Fibroblast of lung (primary cell): ENCODE measurements around the gene SERPINE2. TPM values are rescaled to one million over a fixed set of nuclear protein-coding genes. Genes with fewer than 3 reads are reported as not detected.
A peak's percentile ranks its signal among the peaks of the same experiment; 100 is the strongest.

ENCODE experiments used
- DNase-seq, 2 donors: peaks; one replicate each; pipeline versions ENCODE4 v3.0.0 to v3.0.0-alpha.2; 2010; ENCODE audit warnings: low read depth in 2 of 2
- H2AFZ ChIP-seq: 2 replicates; pipeline ENCODE4 v1.5.1; 2012; ENCODE audit warnings: low read length, control low read depth, inconsistent platforms
- H3K27ac ChIP-seq: 2 replicates; pipeline ENCODE4 v1.5.1; 2011; ENCODE audit warnings: low read length, control low read depth; ENCODE audit not compliant: insufficient read depth
- H3K27me3 ChIP-seq: 2 replicates; pipeline ENCODE4 v1.5.1; 2011; ENCODE audit warnings: mild to moderate bottlenecking, low read length; ENCODE audit not compliant: control insufficient read depth, insufficient read depth
- H3K36me3 ChIP-seq: 2 replicates; pipeline ENCODE4 v1.5.1; 2011; ENCODE audit warnings: low read length; ENCODE audit not compliant: control insufficient read depth, insufficient read depth
- H3K4me1 ChIP-seq: 2 replicates; pipeline ENCODE4 v1.5.1; 2011; ENCODE audit warnings: low read length; ENCODE audit not compliant: control insufficient read depth, insufficient read depth; ENCODE audit errors: extremely low read depth
- H3K4me2 ChIP-seq: 2 replicates; pipeline ENCODE4 v1.5.1; 2011; ENCODE audit warnings: low read length, control low read depth; ENCODE audit not compliant: insufficient read depth; ENCODE audit errors: extremely low read depth
- H3K4me3 ChIP-seq, 4 experiments: fragments of 200-600 bp in 1 of 4; sonication (generic) in 1 of 4; replicated peaks in 1 of 4; 2 replicates each; pipeline ENCODE4 v1.5.1; 2011 to 2016; ENCODE audit warnings: low read length in 4 of 4, low read depth in 3 of 4, mild to moderate bottlenecking in 3 of 4, control low read depth in 2 of 4, inconsistent platforms in 1 of 4, mixed read lengths in 1 of 4; ENCODE audit not compliant: insufficient read depth in 1 of 4; ENCODE audit errors: control extremely low read depth in 1 of 4
- H3K79me2 ChIP-seq: 2 replicates; pipeline ENCODE4 v1.5.1; 2012; ENCODE audit warnings: mild to moderate bottlenecking, low read length, inconsistent platforms; ENCODE audit not compliant: control insufficient read depth, insufficient read depth
- H3K9ac ChIP-seq: 2 replicates; pipeline ENCODE4 v1.5.1; 2011; ENCODE audit warnings: mild to moderate bottlenecking, low read length, control low read depth; ENCODE audit not compliant: insufficient read depth
- H3K9me3 ChIP-seq: 2 replicates; pipeline ENCODE4 v1.5.1; 2012; ENCODE audit warnings: low read depth, low read length; ENCODE audit not compliant: control insufficient read depth, insufficient read depth
- H4K20me1 ChIP-seq: 2 replicates; pipeline ENCODE4 v1.5.1; 2011; ENCODE audit warnings: low read length; ENCODE audit not compliant: control insufficient read depth, insufficient read depth; ENCODE audit errors: extremely low read depth
- EZH2 ChIP-seq: IDR thresholded peaks from 2 replicates; pipeline ENCODE4 v1.5.1; 2012; ENCODE audit warnings: low read length, control low read depth, mild to moderate bottlenecking; ENCODE audit errors: missing control alignments
- polyA plus RNA-seq, 2 donors: library from polyadenylated mRNA; depleted of rRNA in 1 of 2; stranded (reverse) in 1 of 2; unstranded in 1 of 2; fragments of >200 nt; gene quantifications; 2 replicates each; pipeline ENCODE4 v1.2.1, GENCODE V29; 2011 to 2012; ENCODE audit warnings: missing spikeins in 1 of 2
- total RNA-seq: library from RNA; depleted of rRNA; stranded (reverse); fragments of >200 nt; gene quantifications from 2 replicates; pipeline ENCODE4 v1.2.1, GENCODE V29; 2014
- TF ChIP-seq, protein P1 (sequence below), 2 donors: IDR thresholded peaks in 1 of 2; conservative IDR thresholded peaks in 1 of 2; 1 replicate in 1 of 2; 2 replicates in 1 of 2; pipeline ENCODE4 v1.5.1; 2011 to 2012; ENCODE audit warnings: low read length in 2 of 2, control low read depth in 1 of 2, inconsistent platforms in 1 of 2, low read depth in 1 of 2, mild to moderate bottlenecking in 1 of 2

The SERPINE2 gene
- total and polyA plus RNA-seq, 2 donors (not counting 1 experiment from before 2014, with no cell fraction given), result 77.9 to 149 TPM

DNA sequence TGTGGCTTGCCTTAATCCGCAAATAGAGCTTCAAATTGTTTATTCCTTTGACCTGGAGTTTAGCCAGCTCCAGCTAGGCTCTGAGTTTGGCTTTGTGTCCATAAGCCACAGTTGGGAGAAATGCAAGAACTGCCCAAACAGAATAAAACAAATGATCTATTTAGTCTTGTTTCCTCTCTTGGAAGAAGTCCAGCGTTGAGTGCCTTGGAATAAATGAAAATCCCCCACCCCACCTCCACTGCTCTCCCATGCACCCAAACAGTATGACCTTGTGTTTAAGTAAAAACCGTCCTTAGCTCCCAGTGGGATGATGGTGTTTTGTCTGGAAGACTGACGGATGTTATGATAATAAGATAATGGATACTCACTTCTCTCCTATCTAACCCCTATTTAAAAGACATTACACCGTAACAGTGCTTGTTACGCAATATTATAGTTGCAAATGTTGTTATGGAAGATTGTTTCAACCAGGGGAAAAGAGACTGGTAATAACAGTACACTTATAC, 3.2 kb upstream of the SERPINE2 start:
- peak; percentile 46 to 74 for DNase-seq
- peaks cover 3% of the 10 kb centered on the region for H3K27me3 ChIP-seq
- no peak overlapping the region for H3K27ac ChIP-seq
- H3K9me3 ChIP-seq, result no peaks in the 10 kb centered on the region
- H3K4me2 ChIP-seq, result no peak overlapping the region
- H3K9ac ChIP-seq, result no peak overlapping the region
- H3K4me3 ChIP-seq, result no peak overlapping the region
- H2AFZ ChIP-seq, result no peak overlapping the region
- peaks cover 1% of the 10 kb centered on the region for H3K79me2 ChIP-seq
- peaks cover 8% of the 10 kb centered on the region for H3K4me1 ChIP-seq
- no peaks in the 10 kb centered on the region for H4K20me1 ChIP-seq
- no peaks in the 10 kb centered on the region for H3K36me3 ChIP-seq
- no peak for TF ChIP-seq EZH2
- TF ChIP-seq, protein P1, sequence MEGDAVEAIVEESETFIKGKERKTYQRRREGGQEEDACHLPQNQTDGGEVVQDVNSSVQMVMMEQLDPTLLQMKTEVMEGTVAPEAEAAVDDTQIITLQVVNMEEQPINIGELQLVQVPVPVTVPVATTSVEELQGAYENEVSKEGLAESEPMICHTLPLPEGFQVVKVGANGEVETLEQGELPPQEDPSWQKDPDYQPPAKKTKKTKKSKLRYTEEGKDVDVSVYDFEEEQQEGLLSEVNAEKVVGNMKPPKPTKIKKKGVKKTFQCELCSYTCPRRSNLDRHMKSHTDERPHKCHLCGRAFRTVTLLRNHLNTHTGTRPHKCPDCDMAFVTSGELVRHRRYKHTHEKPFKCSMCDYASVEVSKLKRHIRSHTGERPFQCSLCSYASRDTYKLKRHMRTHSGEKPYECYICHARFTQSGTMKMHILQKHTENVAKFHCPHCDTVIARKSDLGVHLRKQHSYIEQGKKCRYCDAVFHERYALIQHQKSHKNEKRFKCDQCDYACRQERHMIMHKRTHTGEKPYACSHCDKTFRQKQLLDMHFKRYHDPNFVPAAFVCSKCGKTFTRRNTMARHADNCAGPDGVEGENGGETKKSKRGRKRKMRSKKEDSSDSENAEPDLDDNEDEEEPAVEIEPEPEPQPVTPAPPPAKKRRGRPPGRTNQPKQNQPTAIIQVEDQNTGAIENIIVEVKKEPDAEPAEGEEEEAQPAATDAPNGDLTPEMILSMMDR (conservative IDR thresholded peaks at IDR 0.05 in 1 of 2, IDR thresholded peaks at IDR 0.05 in 1 of 2; ENCODE audit: low read depth in 1 of 2, low read length in 2 of 2), result no peak

DNA sequence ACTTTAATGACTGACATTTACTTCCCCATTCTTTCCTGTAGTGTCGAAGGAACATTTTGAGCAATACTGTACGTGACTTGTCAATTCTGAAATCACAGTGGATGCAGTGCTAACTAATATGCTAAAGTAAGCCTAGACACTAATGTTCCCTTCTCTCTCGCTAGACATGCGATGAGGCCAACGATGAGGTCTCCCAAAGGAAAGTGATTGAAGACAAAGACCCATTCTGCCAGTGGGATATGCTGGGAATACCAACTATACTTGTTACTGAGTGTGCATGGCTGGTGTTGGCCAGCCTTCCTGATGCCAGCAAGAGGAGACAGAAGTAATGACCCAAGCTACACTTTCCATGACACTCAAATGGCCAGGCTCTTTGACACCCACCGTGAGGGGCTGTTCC, 2.5 kb upstream of the SERPINE2 start:
- Histone ChIP-seq H3K9me3 (no peaks in the 10 kb centered on the region), H3K79me2 (peaks cover 1% of the 10 kb centered on the region), H2AFZ (no peak overlapping the region), H3K4me3 (no peak overlapping the region), H4K20me1 (no peaks in the 10 kb centered on the region), H3K27ac (no peak overlapping the region), H3K36me3 (no peaks in the 10 kb centered on the region), H3K4me2 (no peak overlapping the region), H3K27me3 (peaks cover 3% of the 10 kb centered on the region), H3K4me1 (peaks cover 8% of the 10 kb centered on the region), H3K9ac (no peak overlapping the region)
- no peak for DNase-seq
- no peak for TF ChIP-seq EZH2
- TF ChIP-seq, protein P1 (conservative IDR thresholded peaks at IDR 0.05 in 1 of 2, IDR thresholded peaks at IDR 0.05 in 1 of 2; ENCODE audit: low read depth in 1 of 2, low read length in 2 of 2), result no peak

DNA sequence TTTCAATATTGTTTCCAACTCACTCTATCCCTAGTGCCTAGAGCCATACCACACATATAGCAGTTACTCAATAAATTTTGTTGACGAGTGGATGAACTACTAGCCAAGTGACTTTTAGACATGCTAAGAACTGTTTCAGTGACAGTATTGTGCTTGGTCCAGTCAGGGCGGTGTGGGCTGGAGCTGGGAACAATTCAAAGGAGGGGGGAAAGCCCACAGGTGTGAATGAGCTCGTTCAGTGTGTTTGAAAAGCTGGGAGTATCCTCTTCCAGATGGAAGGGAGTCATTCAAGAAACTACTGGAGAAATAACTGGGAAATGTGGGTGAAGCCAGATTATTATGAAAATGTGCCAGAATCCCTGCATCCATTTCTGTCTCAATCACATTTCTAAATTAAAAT, 1.7 kb upstream of the SERPINE2 start:
- no peak for TF ChIP-seq EZH2
- TF ChIP-seq, protein P1 (conservative IDR thresholded peaks at IDR 0.05 in 1 of 2, IDR thresholded peaks at IDR 0.05 in 1 of 2; ENCODE audit: low read depth in 1 of 2, low read length in 2 of 2), result no peak
- Histone ChIP-seq H3K4me3 (no peak overlapping the region), H2AFZ (no peak overlapping the region), H3K79me2 (peaks cover 1% of the 10 kb centered on the region), H3K27me3 (peaks cover 3% of the 10 kb centered on the region), H3K4me2 (no peak overlapping the region), H3K4me1 (peaks cover 8% of the 10 kb centered on the region), H3K27ac (no peak overlapping the region), H3K9me3 (no peaks in the 10 kb centered on the region), H3K36me3 (no peaks in the 10 kb centered on the region), H4K20me1 (no peaks in the 10 kb centered on the region), H3K9ac (no peak overlapping the region)
- no peak for DNase-seq
